WTC11 (cell line): Measurements from ENCODE around the gene TOX2.

ENCODE experiments used
- CBFB ChIP-seq: sonication (generic); formaldehyde crosslinking; IDR thresholded peaks from 2 replicates; pipeline ENCODE4 v1.8.1; 2022; ENCODE audit warnings: mild to moderate bottlenecking, low read depth, missing genetic modification reagents
- FOXJ3 ChIP-seq: sonication (generic); formaldehyde crosslinking; IDR thresholded peaks from 2 replicates; pipeline ENCODE4 v1.9.0; 2021; ENCODE audit warnings: missing genetic modification reagents, mild to moderate bottlenecking, borderline replicate concordance
- GRHL2 ChIP-seq: fragments of 250-450 bp; sonication (Bioruptor Pico); IDR thresholded peaks from 2 replicates; pipeline ENCODE4 v1.8.0; 2022; ENCODE audit warnings: mild to moderate bottlenecking, moderate library complexity; ENCODE audit not compliant: insufficient replicate concordance, severe bottlenecking
- NFYB ChIP-seq: sonication (generic); formaldehyde crosslinking; conservative IDR thresholded peaks from 2 replicates; pipeline ENCODE4 v1.8.0; 2022; ENCODE audit warnings: low read depth, missing genetic modification reagents
- ZNF232 ChIP-seq: sonication (generic); formaldehyde crosslinking; IDR thresholded peaks from 2 replicates; pipeline ENCODE4 v1.8.0; 2022; ENCODE audit warnings: mild to moderate bottlenecking, missing genetic modification reagents
- ZNF263 ChIP-seq: sonication (generic); formaldehyde crosslinking; IDR thresholded peaks from 2 replicates; pipeline ENCODE4 v1.8.1; 2022; ENCODE audit warnings: low read depth, mild to moderate bottlenecking, moderate library complexity, missing genetic modification reagents
- TF ChIP-seq, protein P1 (sequence below): sonication (generic); formaldehyde crosslinking; IDR thresholded peaks from 2 replicates; pipeline ENCODE4 v1.8.1; 2023; ENCODE audit warnings: mild to moderate bottlenecking, missing genetic modification reagents, moderate library complexity
- TF ChIP-seq, protein P2 (sequence below): fragments of 200-600 bp; IDR thresholded peaks from 2 replicates; pipeline ENCODE4 v1.8.0; 2022; ENCODE audit warnings: antibody characterized with exemption
- TF ChIP-seq, protein P3 (sequence below): sonication (generic); formaldehyde crosslinking; IDR thresholded peaks from 2 replicates; pipeline ENCODE4 v1.8.1; 2022; ENCODE audit warnings: missing genetic modification reagents, borderline replicate concordance
- TF ChIP-seq, protein P4 (sequence below): sonication (generic); formaldehyde crosslinking; IDR thresholded peaks from 2 replicates; pipeline ENCODE4 v1.8.0; 2022; ENCODE audit warnings: mild to moderate bottlenecking, missing genetic modification reagents
- TF ChIP-seq, protein P5 (sequence below): sonication (generic); formaldehyde crosslinking; IDR thresholded peaks from 2 replicates; pipeline ENCODE4 v1.8.0; 2023; ENCODE audit warnings: missing genetic modification reagents

DNA sequence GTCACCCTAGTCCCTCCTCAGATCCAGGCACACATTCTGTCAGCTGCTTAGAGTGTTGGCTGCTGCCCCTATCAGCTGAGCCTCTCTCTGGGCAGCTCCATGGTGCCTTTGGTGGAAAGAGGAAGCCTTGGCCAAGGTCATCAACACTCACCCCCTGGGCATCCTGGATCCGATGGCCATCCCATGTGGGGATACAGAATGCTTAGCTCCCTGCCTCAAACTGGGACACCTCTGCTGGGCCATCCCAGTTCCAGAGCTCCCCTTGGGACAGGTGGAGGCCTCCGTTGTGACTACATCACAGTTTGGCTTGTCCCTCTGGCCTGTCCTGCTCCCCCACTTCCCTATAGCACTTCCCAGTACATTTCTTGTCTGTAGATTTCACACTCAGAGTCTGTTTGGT lies 45.6 kb downstream of the TOX2 start:
- TF ChIP-seq NFYB (CRISPR knock-in tag) (no peak), CBFB (CRISPR knock-in tag) (no peak), ZNF232 (CRISPR knock-in tag) (no peak), FOXJ3 (CRISPR knock-in tag) (no peak), GRHL2 (CRISPR knock-in tag) (no peak), ZNF263 (CRISPR knock-in tag) (no peak)
- TF ChIP-seq, protein P1, sequence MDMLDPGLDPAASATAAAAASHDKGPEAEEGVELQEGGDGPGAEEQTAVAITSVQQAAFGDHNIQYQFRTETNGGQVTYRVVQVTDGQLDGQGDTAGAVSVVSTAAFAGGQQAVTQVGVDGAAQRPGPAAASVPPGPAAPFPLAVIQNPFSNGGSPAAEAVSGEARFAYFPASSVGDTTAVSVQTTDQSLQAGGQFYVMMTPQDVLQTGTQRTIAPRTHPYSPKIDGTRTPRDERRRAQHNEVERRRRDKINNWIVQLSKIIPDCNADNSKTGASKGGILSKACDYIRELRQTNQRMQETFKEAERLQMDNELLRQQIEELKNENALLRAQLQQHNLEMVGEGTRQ (CRISPR knock-in tag): no peak
- TF ChIP-seq, protein P2, sequence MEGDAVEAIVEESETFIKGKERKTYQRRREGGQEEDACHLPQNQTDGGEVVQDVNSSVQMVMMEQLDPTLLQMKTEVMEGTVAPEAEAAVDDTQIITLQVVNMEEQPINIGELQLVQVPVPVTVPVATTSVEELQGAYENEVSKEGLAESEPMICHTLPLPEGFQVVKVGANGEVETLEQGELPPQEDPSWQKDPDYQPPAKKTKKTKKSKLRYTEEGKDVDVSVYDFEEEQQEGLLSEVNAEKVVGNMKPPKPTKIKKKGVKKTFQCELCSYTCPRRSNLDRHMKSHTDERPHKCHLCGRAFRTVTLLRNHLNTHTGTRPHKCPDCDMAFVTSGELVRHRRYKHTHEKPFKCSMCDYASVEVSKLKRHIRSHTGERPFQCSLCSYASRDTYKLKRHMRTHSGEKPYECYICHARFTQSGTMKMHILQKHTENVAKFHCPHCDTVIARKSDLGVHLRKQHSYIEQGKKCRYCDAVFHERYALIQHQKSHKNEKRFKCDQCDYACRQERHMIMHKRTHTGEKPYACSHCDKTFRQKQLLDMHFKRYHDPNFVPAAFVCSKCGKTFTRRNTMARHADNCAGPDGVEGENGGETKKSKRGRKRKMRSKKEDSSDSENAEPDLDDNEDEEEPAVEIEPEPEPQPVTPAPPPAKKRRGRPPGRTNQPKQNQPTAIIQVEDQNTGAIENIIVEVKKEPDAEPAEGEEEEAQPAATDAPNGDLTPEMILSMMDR: no peak
- TF ChIP-seq, protein P3, sequence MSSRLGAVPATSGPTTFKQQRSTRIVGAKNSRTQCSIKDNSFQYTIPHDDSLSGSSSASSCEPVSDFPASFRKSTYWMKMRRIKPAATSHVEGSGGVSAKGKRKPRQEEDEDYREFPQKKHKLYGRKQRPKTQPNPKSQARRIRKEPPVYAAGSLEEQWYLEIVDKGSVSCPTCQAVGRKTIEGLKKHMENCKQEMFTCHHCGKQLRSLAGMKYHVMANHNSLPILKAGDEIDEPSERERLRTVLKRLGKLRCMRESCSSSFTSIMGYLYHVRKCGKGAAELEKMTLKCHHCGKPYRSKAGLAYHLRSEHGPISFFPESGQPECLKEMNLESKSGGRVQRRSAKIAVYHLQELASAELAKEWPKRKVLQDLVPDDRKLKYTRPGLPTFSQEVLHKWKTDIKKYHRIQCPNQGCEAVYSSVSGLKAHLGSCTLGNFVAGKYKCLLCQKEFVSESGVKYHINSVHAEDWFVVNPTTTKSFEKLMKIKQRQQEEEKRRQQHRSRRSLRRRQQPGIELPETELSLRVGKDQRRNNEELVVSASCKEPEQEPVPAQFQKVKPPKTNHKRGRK (CRISPR knock-in tag): no peak
- TF ChIP-seq, protein P4, sequence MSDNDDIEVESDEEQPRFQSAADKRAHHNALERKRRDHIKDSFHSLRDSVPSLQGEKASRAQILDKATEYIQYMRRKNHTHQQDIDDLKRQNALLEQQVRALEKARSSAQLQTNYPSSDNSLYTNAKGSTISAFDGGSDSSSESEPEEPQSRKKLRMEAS (CRISPR knock-in tag): no peak
- TF ChIP-seq, protein P5, sequence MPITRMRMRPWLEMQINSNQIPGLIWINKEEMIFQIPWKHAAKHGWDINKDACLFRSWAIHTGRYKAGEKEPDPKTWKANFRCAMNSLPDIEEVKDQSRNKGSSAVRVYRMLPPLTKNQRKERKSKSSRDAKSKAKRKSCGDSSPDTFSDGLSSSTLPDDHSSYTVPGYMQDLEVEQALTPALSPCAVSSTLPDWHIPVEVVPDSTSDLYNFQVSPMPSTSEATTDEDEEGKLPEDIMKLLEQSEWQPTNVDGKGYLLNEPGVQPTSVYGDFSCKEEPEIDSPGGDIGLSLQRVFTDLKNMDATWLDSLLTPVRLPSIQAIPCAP (CRISPR knock-in tag): no peak
